Thyroid gland (tissue), 4 donors: Measurements from ENCODE around the gene ASIC5.

ENCODE experiments used
- POLR2A ChIP-seq, 2 donors: fragments of 450-650 bp; IDR thresholded peaks; one replicate each; pipeline ENCODE4 v1.6.1; 2017; ENCODE audit warnings: antibody characterized with exemption in 2 of 2, mild to moderate bottlenecking in 2 of 2, moderate library complexity in 1 of 2
- TF ChIP-seq, protein P1 (sequence below), 6 experiments: fragments of 200-600 bp in 3 of 6; fragments of 450-650 bp in 3 of 6; sonication (generic) in 3 of 6; IDR thresholded peaks; one replicate each; pipeline ENCODE4 v1.5.1; 2016 to 2019; ENCODE audit warnings: antibody characterized with exemption in 6 of 6, mild to moderate bottlenecking in 2 of 6, inconsistent platforms in 1 of 6, moderate library complexity in 1 of 6

DNA sequence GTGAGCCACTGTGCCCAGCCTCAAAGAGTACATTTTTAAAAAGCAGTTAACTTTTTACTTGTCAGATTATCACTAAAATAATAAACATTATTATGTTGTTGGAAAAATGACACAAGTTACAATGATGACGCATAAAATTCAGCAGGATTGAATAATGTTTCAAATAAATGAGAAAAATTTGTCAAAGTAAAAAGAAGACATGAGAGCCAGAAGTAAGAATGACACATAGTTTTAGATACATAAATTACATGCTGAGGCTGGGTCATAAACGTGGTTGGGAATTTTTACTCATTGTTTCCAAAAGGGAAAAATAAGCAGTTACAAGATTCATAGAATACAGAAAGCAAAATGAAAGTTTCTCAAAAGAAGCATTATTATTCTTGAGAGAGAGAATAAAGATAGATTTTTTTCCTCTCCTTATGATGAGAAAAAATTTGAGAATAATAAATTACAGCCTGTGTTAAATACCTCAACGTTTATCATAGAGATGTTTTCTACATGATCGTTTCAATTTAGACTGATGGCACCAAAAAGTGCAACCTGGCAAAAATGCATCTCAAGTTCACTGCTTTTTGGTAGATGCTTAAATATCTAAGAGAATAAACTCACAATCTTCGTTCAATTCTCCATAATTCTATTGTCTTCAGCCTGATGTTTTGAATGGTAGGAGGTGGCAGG, 66.8 kb downstream of the ASIC5 start:
- TF ChIP-seq, protein P1, sequence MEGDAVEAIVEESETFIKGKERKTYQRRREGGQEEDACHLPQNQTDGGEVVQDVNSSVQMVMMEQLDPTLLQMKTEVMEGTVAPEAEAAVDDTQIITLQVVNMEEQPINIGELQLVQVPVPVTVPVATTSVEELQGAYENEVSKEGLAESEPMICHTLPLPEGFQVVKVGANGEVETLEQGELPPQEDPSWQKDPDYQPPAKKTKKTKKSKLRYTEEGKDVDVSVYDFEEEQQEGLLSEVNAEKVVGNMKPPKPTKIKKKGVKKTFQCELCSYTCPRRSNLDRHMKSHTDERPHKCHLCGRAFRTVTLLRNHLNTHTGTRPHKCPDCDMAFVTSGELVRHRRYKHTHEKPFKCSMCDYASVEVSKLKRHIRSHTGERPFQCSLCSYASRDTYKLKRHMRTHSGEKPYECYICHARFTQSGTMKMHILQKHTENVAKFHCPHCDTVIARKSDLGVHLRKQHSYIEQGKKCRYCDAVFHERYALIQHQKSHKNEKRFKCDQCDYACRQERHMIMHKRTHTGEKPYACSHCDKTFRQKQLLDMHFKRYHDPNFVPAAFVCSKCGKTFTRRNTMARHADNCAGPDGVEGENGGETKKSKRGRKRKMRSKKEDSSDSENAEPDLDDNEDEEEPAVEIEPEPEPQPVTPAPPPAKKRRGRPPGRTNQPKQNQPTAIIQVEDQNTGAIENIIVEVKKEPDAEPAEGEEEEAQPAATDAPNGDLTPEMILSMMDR (IDR thresholded peaks at IDR 0.05), result no peak
- no peak for TF ChIP-seq POLR2A (IDR thresholded peaks at IDR 0.05)
